Measurements from ENCODE around the gene RAI2. TPM values are rescaled to one million over a fixed set of nuclear protein-coding genes. Genes with fewer than 3 reads are reported as not detected.

The RAI2 gene
- total and polyA plus RNA-seq, 5 donors from 2014 or later = 0.15 to 0.68 (median 0.29) TPM

GRCh38 chrX:17758382-17758781 lies 102.7 kb downstream of the RAI2 start:
- no peaks in the 10 kb centered on the region for H3K36me3 Mint-ChIP-seq
- Histone ChIP-seq H3K36me3 (ENCODE audit: control insufficient read depth, insufficient read depth, low read length) (no peaks in the 10 kb centered on the region), H3K27me3 (ENCODE audit: control insufficient read depth, insufficient read depth, low read length) (no peaks in the 10 kb centered on the region), H3K9me3 (ENCODE audit: control insufficient read depth in 2 of 2, low read length in 2 of 2) (no peaks in the 10 kb centered on the region), H3K4me3 (ENCODE audit: low read depth, low read length) (no peak overlapping the region), H3K27ac (ENCODE audit: insufficient read depth, low read length, poor library complexity, severe bottlenecking) (no peak overlapping the region), H3K4me1 (ENCODE audit: control insufficient read depth, insufficient read depth, low read length, poor library complexity, severe bottlenecking) (no peaks in the 10 kb centered on the region)
- ATAC-seq (ENCODE audit: low read depth in 2 of 2) (no peak), DNase-seq (no peak)
- no peaks in the 10 kb centered on the region for H3K9me3 Mint-ChIP-seq
- no peak overlapping the region for H3K4me3 Mint-ChIP-seq
- H3K4me1 Mint-ChIP-seq = peaks cover 0 to 12% (median 0%) of the 10 kb centered on the region in 4 donors
- H3K27ac Mint-ChIP-seq = no peak overlapping the region
- no peaks in the 10 kb centered on the region for H3K27me3 Mint-ChIP-seq

- Histone ChIP-seq H3K9me3 (ENCODE audit: control insufficient read depth in 2 of 2, low read length in 2 of 2) (no peaks in the 10 kb centered on the region), H3K36me3 (ENCODE audit: control insufficient read depth, insufficient read depth, low read length) (peaks cover 6% of the 10 kb centered on the region), H3K4me1 (ENCODE audit: control insufficient read depth, insufficient read depth, low read length, poor library complexity, severe bottlenecking) (no peaks in the 10 kb centered on the region), H3K27ac (ENCODE audit: insufficient read depth, low read length, poor library complexity, severe bottlenecking) (no peak overlapping the region), H3K4me3 (ENCODE audit: low read depth, low read length) (no peak overlapping the region), H3K27me3 (ENCODE audit: control insufficient read depth, insufficient read depth, low read length) (no peaks in the 10 kb centered on the region)
- DNase-seq = no peak
- peaks cover 8% of the 10 kb centered on the region for H3K27me3 Mint-ChIP-seq
- no peak overlapping the region for H3K4me3 Mint-ChIP-seq
- no peak for ATAC-seq (ENCODE audit: low read depth in 2 of 2)
- peaks cover 0 to 2% (median 0%) of the 10 kb centered on the region in 7 donors for H3K9me3 Mint-ChIP-seq
- H3K36me3 Mint-ChIP-seq = peaks cover 5% of the 10 kb centered on the region
- H3K4me1 Mint-ChIP-seq = peaks cover 0 to 3% (median 0%) of the 10 kb centered on the region in 4 donors
- no peak overlapping the region for H3K27ac Mint-ChIP-seq
Observed at GRCh38 chrX:17750436-17750835, 110.7 kb downstream of the RAI2 start.

Other genes starting within 250 kb of the RAI2 start
- 11.6 TPM for gene SCML1, start 123.8 kb downstream of the RAI2 start, total RNA-seq
- gene SCML1, start 123.8 kb downstream of the RAI2 start, polyA plus RNA-seq = 1 to 10 TPM in 3 of 4 donors, under 1 TPM in 1; 0.24 to 3.6 (median 2.0) TPM

Data from CD4-positive, CD25-positive, alpha-beta regulatory T cell (primary cell).